Measurements from ENCODE around the gene SPATC1L. TPM values are rescaled to one million over a fixed set of nuclear protein-coding genes. Genes with fewer than 3 reads are reported as not detected.

Gene SPATC1L
- total RNA-seq, 1 donor from 2014 or later: 32.8 TPM

DNA sequence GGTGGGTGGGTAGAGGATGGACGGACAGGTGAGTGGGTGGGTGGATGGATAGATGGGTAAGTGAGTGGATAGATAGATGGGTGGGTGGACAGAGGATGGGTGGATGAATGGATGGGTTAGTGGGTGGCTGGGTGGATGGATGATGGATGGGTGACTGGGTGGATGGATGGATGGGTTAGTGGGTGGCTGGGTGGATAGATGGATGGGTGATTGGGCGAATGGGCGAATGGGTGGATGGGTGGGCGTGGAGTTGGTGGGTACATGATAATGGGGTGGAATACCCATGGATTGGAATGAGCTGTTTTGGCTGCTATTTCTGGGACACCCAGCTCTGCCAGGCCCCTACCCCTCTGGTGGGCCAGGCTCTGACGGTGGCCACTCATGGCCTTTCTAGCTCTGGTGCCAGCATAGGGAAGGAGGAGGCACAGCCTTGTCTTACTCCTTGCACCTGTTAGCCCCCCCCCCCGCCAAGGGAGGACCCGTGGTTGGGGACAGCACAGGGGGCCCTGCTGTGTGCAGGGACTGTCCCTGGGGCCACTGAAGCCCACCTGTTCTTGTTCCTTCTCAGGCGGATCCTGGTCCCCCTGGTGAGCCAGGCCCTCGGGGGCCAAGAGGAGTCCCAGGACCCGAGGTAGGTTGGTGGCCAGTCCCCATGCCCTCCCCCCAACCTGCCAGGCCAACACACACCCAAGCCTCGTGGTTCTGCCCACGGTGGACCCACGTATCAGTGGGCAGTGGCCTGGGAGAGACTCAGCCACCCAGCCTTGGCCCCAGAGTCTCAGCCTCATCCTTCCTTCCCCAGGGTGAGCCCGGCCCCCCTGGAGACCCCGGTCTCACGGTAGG lies 60.0 kb downstream of the SPATC1L start:
- H3K4me1 Mint-ChIP-seq (ENCODE audit: low read depth): no peaks in the 10 kb centered on the region
- DNase-seq (ENCODE audit: low spot score, unreplicated experiment): peak; percentile 7

GRCh38 chr21:46122758-46123683 lies 61.2 kb downstream of the SPATC1L start:
- Mint-ChIP-seq H3K36me3 (ENCODE audit: insufficient read depth) (no peaks in the 10 kb centered on the region), H3K4me1 (ENCODE audit: low read depth) (no peaks in the 10 kb centered on the region), H3K9me3 (ENCODE audit: low read depth) (no peaks in the 10 kb centered on the region), H3K27ac (no peak overlapping the region), H3K4me3 (ENCODE audit: low read depth) (no peak overlapping the region), H3K27me3 (no peaks in the 10 kb centered on the region)
- no peak for DNase-seq (ENCODE audit: low spot score, unreplicated experiment)
- TF ChIP-seq, protein P1, sequence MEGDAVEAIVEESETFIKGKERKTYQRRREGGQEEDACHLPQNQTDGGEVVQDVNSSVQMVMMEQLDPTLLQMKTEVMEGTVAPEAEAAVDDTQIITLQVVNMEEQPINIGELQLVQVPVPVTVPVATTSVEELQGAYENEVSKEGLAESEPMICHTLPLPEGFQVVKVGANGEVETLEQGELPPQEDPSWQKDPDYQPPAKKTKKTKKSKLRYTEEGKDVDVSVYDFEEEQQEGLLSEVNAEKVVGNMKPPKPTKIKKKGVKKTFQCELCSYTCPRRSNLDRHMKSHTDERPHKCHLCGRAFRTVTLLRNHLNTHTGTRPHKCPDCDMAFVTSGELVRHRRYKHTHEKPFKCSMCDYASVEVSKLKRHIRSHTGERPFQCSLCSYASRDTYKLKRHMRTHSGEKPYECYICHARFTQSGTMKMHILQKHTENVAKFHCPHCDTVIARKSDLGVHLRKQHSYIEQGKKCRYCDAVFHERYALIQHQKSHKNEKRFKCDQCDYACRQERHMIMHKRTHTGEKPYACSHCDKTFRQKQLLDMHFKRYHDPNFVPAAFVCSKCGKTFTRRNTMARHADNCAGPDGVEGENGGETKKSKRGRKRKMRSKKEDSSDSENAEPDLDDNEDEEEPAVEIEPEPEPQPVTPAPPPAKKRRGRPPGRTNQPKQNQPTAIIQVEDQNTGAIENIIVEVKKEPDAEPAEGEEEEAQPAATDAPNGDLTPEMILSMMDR (IDR thresholded peaks at IDR 0.05; ENCODE audit: unreplicated experiment): no peak

More for the DNA sequence above, 60.0 kb downstream of the SPATC1L start:
- Mint-ChIP-seq H3K36me3 (ENCODE audit: insufficient read depth) (no peaks in the 10 kb centered on the region), H3K27me3 (no peaks in the 10 kb centered on the region), H3K9me3 (ENCODE audit: low read depth) (no peaks in the 10 kb centered on the region), H3K27ac (no peak overlapping the region), H3K4me3 (ENCODE audit: low read depth) (no peak overlapping the region)
- TF ChIP-seq, protein P1 (IDR thresholded peaks at IDR 0.05; ENCODE audit: unreplicated experiment): no peak

DNA sequence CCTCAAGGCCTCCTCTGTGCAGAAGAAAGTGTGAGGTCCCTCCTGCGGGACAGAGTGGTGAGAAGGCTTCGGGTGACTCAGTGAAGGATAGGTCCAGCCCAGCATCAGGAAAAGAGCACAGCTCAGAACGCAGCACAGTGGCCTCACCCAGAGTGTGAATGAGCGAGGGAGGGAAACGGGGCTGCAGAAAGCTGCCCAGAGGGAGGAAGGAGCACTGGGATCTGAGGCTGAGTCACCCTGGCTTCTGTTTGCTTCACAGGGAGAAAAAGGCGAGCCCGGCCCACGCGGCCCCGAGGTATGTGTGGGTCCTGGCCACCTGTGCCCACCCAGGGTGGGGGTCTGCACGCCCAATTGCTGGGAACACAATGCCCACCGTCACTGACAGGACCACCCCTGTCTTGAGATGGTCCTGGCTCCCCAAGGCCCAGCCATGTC lies 62.0 kb downstream of the SPATC1L start:
- Mint-ChIP-seq H3K4me1 (ENCODE audit: low read depth) (no peaks in the 10 kb centered on the region), H3K36me3 (ENCODE audit: insufficient read depth) (no peaks in the 10 kb centered on the region), H3K27ac (no peak overlapping the region), H3K4me3 (ENCODE audit: low read depth) (no peak overlapping the region), H3K27me3 (no peaks in the 10 kb centered on the region), H3K9me3 (ENCODE audit: low read depth) (no peaks in the 10 kb centered on the region)
- TF ChIP-seq, protein P1 (IDR thresholded peaks at IDR 0.05; ENCODE audit: unreplicated experiment): no peak
- peak; percentile 3 for DNase-seq (ENCODE audit: low spot score, unreplicated experiment)

- no peaks in the 10 kb centered on the region for H3K36me3 Mint-ChIP-seq (ENCODE audit: insufficient read depth)
- no peaks in the 10 kb centered on the region for H3K9me3 Mint-ChIP-seq (ENCODE audit: low read depth)
- TF ChIP-seq, protein P1 (IDR thresholded peaks at IDR 0.05; ENCODE audit: unreplicated experiment): no peak
- H3K27ac Mint-ChIP-seq: no peak overlapping the region
- no peaks in the 10 kb centered on the region for H3K4me1 Mint-ChIP-seq (ENCODE audit: low read depth)
- peak; percentile 7 for DNase-seq (ENCODE audit: low spot score, unreplicated experiment)
- H3K4me3 Mint-ChIP-seq (ENCODE audit: low read depth): no peak overlapping the region
- no peaks in the 10 kb centered on the region for H3K27me3 Mint-ChIP-seq
These were observed 62.7 kb downstream of the SPATC1L start for GRCh38 chr21:46121286-46122221.
